ENCODE measurements around the gene CCNB2. TPM values are rescaled to one million over a fixed set of nuclear protein-coding genes. Genes with fewer than 3 reads are reported as not detected.
"Not testable (repeated sequence)": the region's sequence is repeated elsewhere in the genome, so short reads cannot be mapped to it uniquely, and the experiment has no call there.

CCNB2 gene
- total RNA-seq, 6 experiments from 2014 or later: 27.7 to 61.5 (median 55.6) TPM

GRCh38 chr15:59158701-59159034, 53.7 kb downstream of the CCNB2 start:
- peaks cover 4% of the 10 kb centered on the region; the same call in 1 of the 2 replicates for H3K27me3 Mint-ChIP-seq (ENCODE audit: insufficient read depth)
- no peak overlapping the region for H3K4me3 Mint-ChIP-seq
- H3K4me1 Mint-ChIP-seq (ENCODE audit: low read depth): no peaks in the 10 kb centered on the region
- peaks cover 17% of the 10 kb centered on the region for H3K36me3 Mint-ChIP-seq (ENCODE audit: low read depth)
- no peak for TF ChIP-seq CTCF (IDR thresholded peaks at IDR 0.05)
- DNase-seq: no peak
- no peak overlapping the region for H3K27ac Mint-ChIP-seq
- H3K9me3 Mint-ChIP-seq: no peaks in the 10 kb centered on the region

GRCh38 chr15:59159210-59159609, 54.3 kb downstream of the CCNB2 start:
- no peak for DNase-seq
- H3K36me3 Mint-ChIP-seq (ENCODE audit: low read depth): peaks cover 14% of the 10 kb centered on the region; the same call in 1 of the 2 replicates
- no peak for TF ChIP-seq CTCF (IDR thresholded peaks at IDR 0.05)
- peaks cover 3% of the 10 kb centered on the region; the same call in 1 of the 2 replicates for H3K27me3 Mint-ChIP-seq (ENCODE audit: insufficient read depth)
- no peak overlapping the region for H3K27ac Mint-ChIP-seq
- H3K9me3 Mint-ChIP-seq: no peaks in the 10 kb centered on the region
- H3K4me3 Mint-ChIP-seq: no peak overlapping the region
- H3K4me1 Mint-ChIP-seq (ENCODE audit: low read depth): no peaks in the 10 kb centered on the region

GRCh38 chr15:59160880-59161593, 56.1 kb downstream of the CCNB2 start:
- DNase-seq: no peak

GRCh38 chr15:59162080-59162479, 57.1 kb downstream of the CCNB2 start:
- peaks cover 19% of the 10 kb centered on the region for H3K36me3 Mint-ChIP-seq (ENCODE audit: low read depth)
- not testable (repeated sequence) for H3K27me3 Mint-ChIP-seq (ENCODE audit: insufficient read depth); H3K27ac Mint-ChIP-seq; H3K4me3 Mint-ChIP-seq; DNase-seq; H3K9me3 Mint-ChIP-seq
- peaks cover 12% of the 10 kb centered on the region for H3K4me1 Mint-ChIP-seq (ENCODE audit: low read depth)

More at GRCh38 chr15:59160880-59161593, 56.1 kb downstream of the CCNB2 start:
- peak; percentile 76 for TF ChIP-seq CTCF (IDR thresholded peaks at IDR 0.05)
- no peaks in the 10 kb centered on the region for H3K9me3 Mint-ChIP-seq
- no peak overlapping the region for H3K27ac Mint-ChIP-seq
- H3K27me3 Mint-ChIP-seq (ENCODE audit: insufficient read depth): peaks cover 5% of the 10 kb centered on the region; the same call in 1 of the 2 replicates
- peaks cover 12% of the 10 kb centered on the region for H3K36me3 Mint-ChIP-seq (ENCODE audit: low read depth)
- H3K4me1 Mint-ChIP-seq (ENCODE audit: low read depth): peaks cover 7% of the 10 kb centered on the region
- H3K4me3 Mint-ChIP-seq: no peak overlapping the region

GRCh38 chr15:59165726-59166125, 60.8 kb downstream of the CCNB2 start:
- Mint-ChIP-seq H3K27me3 (ENCODE audit: insufficient read depth) (peaks cover 3% of the 10 kb centered on the region), H3K4me3 (no peak overlapping the region), H3K9me3 (no peaks in the 10 kb centered on the region), H3K4me1 (ENCODE audit: low read depth) (peaks cover 44% of the 10 kb centered on the region), H3K36me3 (ENCODE audit: low read depth) (peaks cover 32% of the 10 kb centered on the region), H3K27ac (peak overlapping the region; percentile 38; the same call in 1 of the 2 replicates)
- no peak for DNase-seq
- TF ChIP-seq CTCF (IDR thresholded peaks at IDR 0.05): no peak

- Mint-ChIP-seq H3K4me1 (ENCODE audit: low read depth) (peaks cover 49% of the 10 kb centered on the region), H3K27ac (peak overlapping the region; percentile 38; the same call in 1 of the 2 replicates), H3K27me3 (ENCODE audit: insufficient read depth) (peaks cover 3% of the 10 kb centered on the region), H3K9me3 (no peaks in the 10 kb centered on the region), H3K36me3 (ENCODE audit: low read depth) (peaks cover 32% of the 10 kb centered on the region), H3K4me3 (no peak overlapping the region)
- DNase-seq: no peak
- TF ChIP-seq CTCF (IDR thresholded peaks at IDR 0.05): no peak
Measured at GRCh38 chr15:59166166-59166565, 61.2 kb downstream of the CCNB2 start.
